Activated naive CD8-positive, alpha-beta T cell treated with anti-CD3 and anti-CD28 coated beads, Interleukin-2, amount 10 ng/mL, durations not matched to agents 7 days and 5 days (primary cell): ENCODE data around the gene RAB33A. TPM values are rescaled to one million over a fixed set of nuclear protein-coding genes. Genes with fewer than 3 reads are reported as not detected.
A peak's percentile ranks its signal among the peaks of the same experiment; 100 is the strongest.

Source experiments
- ATAC-seq: fragments of 150-1000 bp; cut with Tn5 transposase; one replicate; pipeline ENCODE4 v1.10.0; 2021; ENCODE audit warnings: low read depth, moderate library complexity
- POLR2A ChIA-PET: fragments of 350-600 bp; sonication (Branson Sonifier 250); formaldehyde crosslinking; loops from one replicate; lab custom pipeline; 2021; ENCODE audit warnings: antibody characterized with exemption; lab: Charles Lee
- DNase-seq: peaks from one replicate; pipeline ENCODE4 v3.0.0; 2021
- H3K27ac Mint-ChIP-seq: one replicate; pipeline ENCODE4 v1.8.0; 2022; ENCODE audit warnings: mild to moderate bottlenecking, mixed read lengths
- H3K27me3 Mint-ChIP-seq: one replicate; pipeline ENCODE4 v1.8.0; 2022; ENCODE audit warnings: mild to moderate bottlenecking, moderate library complexity, mixed read lengths
- H3K36me3 Mint-ChIP-seq: one replicate; pipeline ENCODE4 v1.8.0; 2021; ENCODE audit warnings: mild to moderate bottlenecking, mixed read lengths
- H3K4me1 Mint-ChIP-seq: one replicate; pipeline ENCODE4 v1.8.0; 2021; ENCODE audit warnings: mixed read lengths
- H3K4me3 Mint-ChIP-seq: one replicate; pipeline ENCODE4 v1.8.0; 2022; ENCODE audit warnings: mild to moderate bottlenecking, moderate library complexity, mixed read lengths
- H3K9me3 Mint-ChIP-seq: one replicate; pipeline ENCODE4 v1.8.0; 2021; ENCODE audit warnings: mixed read lengths
- total RNA-seq, 2 experiments: library from RNA; stranded (reverse); gene quantifications; one replicate each; pipeline ENCODE4 v1.2.3, GENCODE V29; 2021

RAB33A gene
- total RNA-seq, result 10 to 100 TPM; 30.7 to 33.1 TPM

- no peaks in the 10 kb centered on the region for H3K9me3 Mint-ChIP-seq
- peak within 1 kb of the TSS; percentile 89 for H3K27ac Mint-ChIP-seq
- ATAC-seq, result peak; percentile 19
- H3K36me3 Mint-ChIP-seq, result no peaks in the 10 kb centered on the region
- peaks cover 25% of the 10 kb centered on the region for H3K4me1 Mint-ChIP-seq
- peak within 1 kb of the TSS; percentile 94 for H3K4me3 Mint-ChIP-seq
- DNase-seq, result peak; percentile 64
- POLR2A ChIA-PET, result interaction anchor here (0.7 to 3.0 kb wide), 9 partner anchors 9 to 392 kb away, joined by 3 to 40 read pairs (median 6); partner anchors contain the start of genes ELF4 and SASH3
- H3K27me3 Mint-ChIP-seq, result no peaks in the 10 kb centered on the region
These were observed at the start of gene RAB33A for GRCh38 chrX:130171446-130172126. RAB33A (plus strand) TSS chrX:130171962; CDS start chrX:130172063, 101 bp downstream.

DNA sequence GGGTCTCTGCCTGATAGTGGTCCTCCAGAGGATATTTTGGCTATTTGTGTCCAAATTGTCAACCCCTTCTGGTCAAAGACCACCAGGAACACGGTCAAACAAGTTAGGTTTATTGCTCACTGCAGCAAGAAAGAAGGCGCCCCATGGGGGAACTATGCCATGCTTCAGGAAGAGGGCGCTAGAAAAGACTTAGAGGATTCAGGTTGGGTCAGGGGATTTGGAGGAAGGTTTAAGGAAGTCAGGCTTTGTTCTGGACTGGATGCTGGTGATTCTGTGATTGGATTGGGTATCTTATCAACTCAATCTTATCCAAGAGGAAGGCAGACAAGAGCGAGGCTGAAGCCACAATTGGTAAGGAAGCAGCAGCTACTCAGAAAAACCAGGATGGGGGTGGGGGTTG, 47.2 kb upstream of the RAB33A start:
- Mint-ChIP-seq H3K4me1 (peaks cover 7% of the 10 kb centered on the region), H3K4me3 (no peak overlapping the region), H3K27ac (no peak overlapping the region), H3K27me3 (no peaks in the 10 kb centered on the region), H3K36me3 (peaks cover 6% of the 10 kb centered on the region), H3K9me3 (no peaks in the 10 kb centered on the region)
- no peak for ATAC-seq
- DNase-seq, result no peak
- POLR2A ChIA-PET, result no interaction called here

DNA sequence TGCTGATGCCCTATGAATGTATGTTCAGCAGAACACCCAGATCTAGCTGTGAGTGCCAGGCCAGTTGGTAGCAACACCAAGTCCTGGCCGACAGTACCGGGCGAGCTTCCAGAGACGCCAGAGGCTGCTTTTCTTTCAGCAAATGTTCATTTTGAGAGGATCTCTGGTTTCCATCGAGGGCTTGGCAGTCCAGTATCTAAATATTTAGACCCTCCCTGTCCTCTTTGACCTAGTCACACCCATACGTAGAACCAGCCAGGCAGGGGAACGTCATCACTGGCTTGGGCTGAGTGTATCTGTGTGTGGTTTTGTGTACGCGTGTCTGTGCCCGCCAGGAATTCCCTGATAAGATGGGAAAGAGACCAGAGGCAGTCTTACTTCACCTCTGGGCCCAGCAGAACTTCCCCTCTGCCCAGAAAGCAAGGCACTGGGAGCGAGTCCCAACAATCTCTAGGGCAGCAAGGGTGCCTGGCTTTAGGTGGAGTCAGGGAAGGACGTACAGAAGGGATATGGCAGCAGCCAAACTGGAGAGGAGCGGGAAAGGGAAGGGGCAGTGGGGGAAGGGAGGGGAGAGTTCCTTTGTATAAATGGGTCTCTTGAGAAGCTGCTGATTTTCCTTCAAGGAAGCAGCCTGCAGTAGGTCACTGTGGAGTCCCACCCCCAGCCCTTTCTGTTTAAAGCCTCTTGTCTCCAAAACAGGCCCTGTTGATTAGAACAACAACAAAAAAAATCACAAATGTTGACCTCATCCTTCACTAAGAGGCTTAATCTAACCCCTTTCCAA, 46.5 kb upstream of the RAB33A start:
- ATAC-seq (no peak), DNase-seq (no peak)
- peaks cover 8% of the 10 kb centered on the region for H3K36me3 Mint-ChIP-seq
- no peak overlapping the region for H3K4me3 Mint-ChIP-seq
- POLR2A ChIA-PET, result no interaction called here
- H3K27ac Mint-ChIP-seq, result no peak overlapping the region
- no peaks in the 10 kb centered on the region for H3K9me3 Mint-ChIP-seq
- H3K4me1 Mint-ChIP-seq, result peaks cover 1% of the 10 kb centered on the region
- H3K27me3 Mint-ChIP-seq, result no peaks in the 10 kb centered on the region

GRCh38 chrX:130130990-130131389, 40.8 kb upstream of the RAB33A start:
- DNase-seq (no peak), ATAC-seq (no peak)
- no peaks in the 10 kb centered on the region for H3K9me3 Mint-ChIP-seq
- H3K36me3 Mint-ChIP-seq, result peaks cover 2% of the 10 kb centered on the region
- H3K27me3 Mint-ChIP-seq, result no peaks in the 10 kb centered on the region
- POLR2A ChIA-PET, result no interaction called here
- no peak overlapping the region for H3K27ac Mint-ChIP-seq
- H3K4me1 Mint-ChIP-seq, result peaks cover 1% of the 10 kb centered on the region
- H3K4me3 Mint-ChIP-seq, result no peak overlapping the region

- ATAC-seq (no peak), DNase-seq (no peak)
- no peaks in the 10 kb centered on the region for H3K9me3 Mint-ChIP-seq
- POLR2A ChIA-PET, result no interaction called here
- H3K27me3 Mint-ChIP-seq, result no peaks in the 10 kb centered on the region
- no peaks in the 10 kb centered on the region for H3K4me1 Mint-ChIP-seq
- H3K27ac Mint-ChIP-seq, result no peak overlapping the region
- H3K36me3 Mint-ChIP-seq, result peaks cover 4% of the 10 kb centered on the region
- H3K4me3 Mint-ChIP-seq, result no peak overlapping the region
These were observed 35.3 kb upstream of the RAB33A start for GRCh38 chrX:130136496-130136895.

GRCh38 chrX:130136961-130137360, 34.8 kb upstream of the RAB33A start:
- H3K9me3 Mint-ChIP-seq, result no peaks in the 10 kb centered on the region
- DNase-seq (no peak), ATAC-seq (no peak)
- no peak overlapping the region for H3K4me3 Mint-ChIP-seq
- H3K27me3 Mint-ChIP-seq, result no peaks in the 10 kb centered on the region
- no peak overlapping the region for H3K27ac Mint-ChIP-seq
- H3K36me3 Mint-ChIP-seq, result peaks cover 4% of the 10 kb centered on the region
- H3K4me1 Mint-ChIP-seq, result peaks cover 1% of the 10 kb centered on the region
- POLR2A ChIA-PET, result no interaction called here

- peak overlapping the region; percentile 48 for H3K27ac Mint-ChIP-seq
- no peak for DNase-seq
- no peak for ATAC-seq
- no peak overlapping the region for H3K4me3 Mint-ChIP-seq
- H3K27me3 Mint-ChIP-seq, result no peaks in the 10 kb centered on the region
- POLR2A ChIA-PET, result no interaction called here
- H3K4me1 Mint-ChIP-seq, result peaks cover 1% of the 10 kb centered on the region
- no peaks in the 10 kb centered on the region for H3K9me3 Mint-ChIP-seq
- peaks cover 16% of the 10 kb centered on the region for H3K36me3 Mint-ChIP-seq
These were observed 32.1 kb upstream of the RAB33A start for GRCh38 chrX:130139474-130140201.

DNA sequence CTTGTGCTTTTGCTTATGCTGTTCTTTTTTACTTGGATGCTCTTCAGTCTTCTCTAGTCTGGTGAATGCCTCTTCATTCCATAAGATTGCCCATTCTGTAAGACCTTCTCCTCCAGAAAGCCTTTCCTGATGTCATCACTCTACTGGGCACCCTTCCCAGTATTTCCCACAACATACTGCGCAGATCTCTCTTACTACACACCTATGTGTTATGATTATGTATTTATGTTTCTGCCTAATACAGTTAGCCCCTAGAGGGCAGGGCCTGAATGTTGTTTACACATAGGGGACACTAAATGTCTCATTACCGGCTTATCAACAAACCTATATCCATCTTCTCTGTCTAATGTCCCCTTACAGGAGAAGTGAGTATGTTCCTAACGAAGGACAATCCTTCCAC, 27.3 kb upstream of the RAB33A start:
- Mint-ChIP-seq H3K27ac (peak overlapping the region; percentile 6), H3K9me3 (no peaks in the 10 kb centered on the region), H3K36me3 (peaks cover 24% of the 10 kb centered on the region), H3K4me1 (peaks cover 3% of the 10 kb centered on the region), H3K4me3 (no peak overlapping the region), H3K27me3 (no peaks in the 10 kb centered on the region)
- no peak for DNase-seq
- ATAC-seq, result no peak
- POLR2A ChIA-PET, result no interaction called here

DNA sequence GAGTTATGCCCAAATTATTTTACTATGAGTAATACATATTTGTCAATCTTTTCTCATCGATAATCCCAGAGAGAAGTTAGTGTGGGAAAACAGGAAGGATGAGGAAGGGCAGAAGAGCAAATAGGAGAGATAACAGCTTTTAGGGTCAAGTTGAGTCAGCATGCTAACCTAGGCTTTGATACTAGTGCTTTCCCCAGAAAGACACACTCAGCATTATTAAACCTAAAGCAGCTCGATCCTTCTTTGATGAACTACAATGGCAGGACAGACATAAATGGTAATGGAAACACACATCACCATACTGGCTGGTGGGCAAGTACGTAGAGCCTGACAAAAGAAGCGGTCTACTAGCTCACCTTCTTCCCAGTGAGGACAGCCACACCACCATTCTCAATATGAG, 26.6 kb upstream of the RAB33A start:
- Mint-ChIP-seq H3K27ac (no peak overlapping the region), H3K9me3 (no peaks in the 10 kb centered on the region), H3K27me3 (no peaks in the 10 kb centered on the region), H3K4me1 (peaks cover 3% of the 10 kb centered on the region), H3K4me3 (no peak overlapping the region), H3K36me3 (peaks cover 22% of the 10 kb centered on the region)
- no peak for DNase-seq
- POLR2A ChIA-PET, result interaction anchor here (1.2 kb wide), 1 partner anchor 25 kb away, joined by 3 read pairs; no protein-coding TSS in a partner anchor
- ATAC-seq, result no peak

DNA sequence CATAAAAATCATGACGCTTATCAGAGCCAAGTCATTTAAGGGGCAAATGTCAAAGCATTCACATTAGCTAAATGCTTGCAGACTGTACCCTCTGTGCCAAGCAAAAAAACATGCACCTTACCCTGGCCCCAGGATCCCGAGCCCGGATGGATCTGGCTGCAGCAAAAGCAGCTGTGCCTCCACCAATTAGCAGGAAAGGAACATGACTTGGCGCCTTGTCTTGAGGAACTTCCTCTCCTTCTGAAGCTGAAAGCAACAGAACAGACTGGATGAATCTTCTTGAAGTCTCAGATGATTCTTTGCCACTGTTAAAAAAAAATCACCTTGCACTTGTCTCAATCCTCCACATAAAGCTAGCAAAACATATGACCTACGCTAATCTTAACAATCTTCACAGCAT, 24.1 kb upstream of the RAB33A start:
- Mint-ChIP-seq H3K4me1 (peaks cover 2% of the 10 kb centered on the region), H3K27ac (no peak overlapping the region), H3K4me3 (no peak overlapping the region), H3K27me3 (no peaks in the 10 kb centered on the region), H3K36me3 (peaks cover 22% of the 10 kb centered on the region), H3K9me3 (no peaks in the 10 kb centered on the region)
- DNase-seq (no peak), ATAC-seq (no peak)
- POLR2A ChIA-PET, result interaction anchor here (1.4 kb wide), 1 partner anchor 18 kb away, joined by 3 read pairs; the partner anchor contains the start of gene AIFM1

DNA sequence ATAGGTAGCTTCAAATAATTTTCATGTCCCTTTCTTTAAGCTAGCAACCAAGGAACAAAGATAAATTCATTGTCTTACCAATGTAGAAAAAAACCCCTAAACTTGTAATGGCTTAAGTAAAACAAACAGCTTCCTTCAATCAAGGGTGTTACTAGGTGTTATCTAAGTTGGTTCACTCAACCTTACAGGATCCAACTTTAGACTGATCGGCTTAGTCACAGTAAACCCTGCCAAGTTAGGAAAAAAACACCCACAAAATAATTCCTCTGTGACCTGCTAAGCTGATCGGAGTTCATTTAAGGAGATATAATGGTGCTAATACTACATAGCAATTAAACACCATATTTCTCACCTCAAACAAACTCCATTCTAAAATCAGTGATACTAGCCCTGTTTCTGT, 16.2 kb upstream of the RAB33A start:
- H3K4me3 Mint-ChIP-seq, result no peak overlapping the region
- no peaks in the 10 kb centered on the region for H3K9me3 Mint-ChIP-seq
- ATAC-seq, result no peak
- H3K27ac Mint-ChIP-seq, result no peak overlapping the region
- H3K36me3 Mint-ChIP-seq, result no peaks in the 10 kb centered on the region
- H3K27me3 Mint-ChIP-seq, result no peaks in the 10 kb centered on the region
- POLR2A ChIA-PET, result interaction anchor here (0.5 kb wide), 1 partner anchor 63 kb away, joined by 4 read pairs; no protein-coding TSS in a partner anchor
- peaks cover 9% of the 10 kb centered on the region for H3K4me1 Mint-ChIP-seq
- no peak for DNase-seq

DNA sequence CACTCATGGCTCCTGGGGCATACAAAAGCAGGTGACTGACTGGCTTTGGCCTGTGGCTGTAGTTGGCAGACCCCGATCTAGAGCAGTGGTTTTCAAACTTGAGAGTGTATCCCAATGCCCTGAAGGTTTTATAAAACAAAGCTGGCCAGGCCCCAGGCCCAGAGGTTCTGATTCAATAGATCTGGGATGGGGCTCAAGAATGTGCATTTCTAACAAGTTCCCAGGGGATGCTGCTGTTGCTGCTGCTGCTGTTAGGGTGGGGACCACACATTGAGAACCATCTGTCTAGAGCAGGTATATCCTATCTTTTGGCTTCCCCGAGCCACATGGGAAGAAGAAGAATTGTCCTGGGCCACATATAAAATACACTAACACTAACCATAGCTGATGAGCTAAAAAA, 13.5 kb upstream of the RAB33A start:
- Mint-ChIP-seq H3K27me3 (no peaks in the 10 kb centered on the region), H3K36me3 (no peaks in the 10 kb centered on the region), H3K9me3 (no peaks in the 10 kb centered on the region), H3K4me1 (peaks cover 14% of the 10 kb centered on the region), H3K4me3 (no peak overlapping the region), H3K27ac (no peak overlapping the region)
- DNase-seq, result no peak
- POLR2A ChIA-PET, result no interaction called here
- no peak for ATAC-seq

DNA sequence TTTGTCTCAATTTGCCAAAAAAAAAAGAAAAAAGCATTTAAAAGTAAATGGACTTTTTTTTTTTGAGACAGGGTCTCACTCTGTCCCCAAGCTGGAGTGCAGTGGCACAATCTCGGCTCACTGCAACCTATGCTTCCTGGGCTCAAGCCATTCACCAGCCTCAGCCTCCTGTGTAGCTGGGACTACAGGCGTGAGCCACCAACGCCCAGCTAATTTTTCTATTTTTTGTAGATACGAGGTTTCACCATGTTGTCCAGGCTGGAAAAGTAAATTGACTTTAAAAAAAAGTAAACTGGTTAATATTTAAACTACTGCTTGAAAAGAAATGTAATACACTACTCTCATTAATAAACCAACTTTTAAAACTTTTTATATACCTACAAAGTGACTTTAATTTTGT, 12.0 kb upstream of the RAB33A start:
- DNase-seq, result no peak
- H3K27me3 Mint-ChIP-seq, result no peaks in the 10 kb centered on the region
- no peak overlapping the region for H3K27ac Mint-ChIP-seq
- POLR2A ChIA-PET, result interaction anchor here (1.2 kb wide), 1 partner anchor 11 kb away, joined by 4 read pairs; the partner anchor contains the start of gene RAB33A
- no peaks in the 10 kb centered on the region for H3K36me3 Mint-ChIP-seq
- no peak for ATAC-seq
- no peaks in the 10 kb centered on the region for H3K9me3 Mint-ChIP-seq
- no peak overlapping the region for H3K4me3 Mint-ChIP-seq
- H3K4me1 Mint-ChIP-seq, result peaks cover 18% of the 10 kb centered on the region
